GM19452 (cell line): ENCODE data around the gene TSPAN18.

Experiments
- ATAC-seq: cut with Tn5 transposase; IDR thresholded peaks from one replicate; pipeline ENCODE4 v1.9.1; 2021; ENCODE audit not compliant: unreplicated experiment

Gene TSPAN18

DNA sequence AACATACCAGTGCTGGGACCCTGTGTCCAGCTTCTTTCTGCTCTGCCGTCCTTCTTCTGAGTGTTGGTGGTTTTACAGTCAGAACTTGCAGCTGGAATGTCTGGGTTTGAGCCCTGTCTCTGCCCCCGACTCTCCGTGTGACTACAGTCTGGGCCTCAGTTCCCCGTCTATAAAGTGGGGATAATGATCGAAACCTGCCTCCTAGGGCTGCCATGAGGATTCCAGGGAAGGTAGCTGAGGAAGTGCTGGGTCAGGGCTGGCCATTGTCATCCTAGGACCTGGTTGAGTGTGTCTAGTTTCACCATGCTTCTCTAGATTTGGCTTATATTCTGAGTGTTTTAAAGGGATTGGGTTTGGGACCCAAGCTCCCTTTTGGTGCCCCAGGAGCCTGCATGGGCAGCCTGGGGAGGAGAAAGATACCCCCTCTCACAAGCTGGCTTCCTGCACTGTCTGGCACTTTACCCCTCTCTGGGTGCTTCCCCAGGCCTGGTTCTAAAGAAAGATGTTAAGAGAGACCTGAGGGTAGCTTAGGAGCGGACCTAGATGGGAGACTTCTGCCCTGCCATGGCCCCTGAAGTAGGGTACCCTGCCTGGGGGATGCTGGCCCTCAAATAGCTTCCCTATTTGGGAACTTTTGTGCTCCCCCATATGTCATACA lies 49.9 kb downstream of the TSPAN18 start:
- no peak for ATAC-seq

- ATAC-seq: no peak
These were observed 50.7 kb downstream of the TSPAN18 start for GRCh38 chr11:44777209-44778194.

DNA sequence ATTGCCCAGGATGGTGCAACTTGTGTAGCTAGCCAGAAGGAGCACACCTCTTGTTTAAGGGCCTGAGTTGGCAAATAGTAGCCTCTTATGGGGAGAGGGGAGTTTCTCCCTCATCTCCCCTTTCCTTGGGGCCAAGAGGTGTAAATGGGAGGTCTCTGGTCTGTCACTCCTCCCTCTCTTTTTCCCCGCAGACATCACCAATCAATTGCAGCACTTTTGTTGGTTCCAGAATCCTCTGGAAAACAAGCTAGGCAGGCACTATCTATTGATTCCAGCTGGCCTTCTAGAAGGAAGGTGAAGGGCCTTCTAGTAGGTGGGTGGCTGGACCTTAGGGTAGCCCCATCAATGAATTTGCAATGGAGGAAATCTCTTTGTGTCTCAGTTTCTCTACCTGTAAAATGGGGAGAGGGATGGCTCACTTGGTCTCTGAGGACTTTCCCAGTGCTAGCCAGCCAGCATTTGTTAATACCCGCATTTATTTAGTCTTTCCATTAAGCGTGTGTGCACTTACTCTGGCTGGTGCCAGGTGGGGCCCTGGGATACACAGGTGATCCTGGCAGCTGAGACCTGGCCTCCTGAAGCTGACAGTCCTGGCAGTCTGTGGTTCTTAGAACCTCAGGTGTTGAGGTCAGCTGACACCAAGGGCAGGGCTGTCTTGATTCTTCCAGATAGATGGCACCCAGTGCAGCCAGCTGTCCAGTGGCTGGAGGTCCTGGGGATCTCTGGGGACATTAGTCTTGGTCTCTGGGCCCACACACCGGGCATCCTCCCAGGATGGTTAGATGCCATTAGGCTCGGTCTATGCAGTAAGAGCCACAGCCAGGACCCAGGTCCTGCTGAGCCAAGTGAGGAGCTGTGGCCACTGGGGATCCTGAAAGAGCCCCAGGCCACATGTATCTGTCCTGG lies 51.7 kb downstream of the TSPAN18 start:
- ATAC-seq: no peak

- ATAC-seq: no peak
These were observed 53.2 kb downstream of the TSPAN18 start for GRCh38 chr11:44779736-44780520.

- ATAC-seq: no peak
These were observed 54.3 kb downstream of the TSPAN18 start for GRCh38 chr11:44780940-44781631.

DNA sequence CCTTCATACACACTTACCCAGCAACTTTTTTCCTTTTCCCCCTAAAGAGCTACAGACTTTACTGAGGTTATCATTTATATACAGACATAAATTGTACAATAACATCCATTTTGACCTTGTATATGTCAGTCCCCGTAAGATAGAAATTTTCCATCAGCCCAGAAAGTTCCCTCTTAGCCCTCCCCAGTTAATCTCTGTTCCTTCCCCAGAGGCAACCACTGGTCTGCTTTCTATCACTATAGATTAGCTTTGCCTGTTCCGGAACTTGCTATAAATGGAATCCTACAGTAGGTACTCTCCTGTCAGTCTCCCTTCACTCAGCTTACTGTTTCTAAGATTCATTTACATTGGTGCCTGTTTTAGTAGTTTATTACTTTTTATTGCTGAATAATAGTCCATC lies 54.9 kb downstream of the TSPAN18 start:
- ATAC-seq: no peak

GRCh38 chr11:44782478-44782877 lies 55.7 kb downstream of the TSPAN18 start:
- no peak for ATAC-seq

DNA sequence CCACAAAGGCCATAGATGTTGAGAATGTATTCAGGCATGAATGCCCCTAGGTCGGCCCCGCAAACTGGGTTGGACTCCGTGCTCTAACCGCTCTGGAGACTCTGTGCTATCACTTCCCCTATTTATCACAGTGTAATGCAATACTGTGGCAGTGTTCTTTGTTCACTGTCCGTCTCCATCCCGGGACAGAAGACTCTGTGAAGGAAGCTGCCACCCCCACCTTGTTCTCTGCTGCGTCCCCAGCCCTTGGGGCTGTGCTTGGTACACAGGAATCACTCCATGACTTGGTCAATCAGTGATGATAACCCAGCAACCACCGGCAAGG lies 57.6 kb downstream of the TSPAN18 start:
- no peak for ATAC-seq

DNA sequence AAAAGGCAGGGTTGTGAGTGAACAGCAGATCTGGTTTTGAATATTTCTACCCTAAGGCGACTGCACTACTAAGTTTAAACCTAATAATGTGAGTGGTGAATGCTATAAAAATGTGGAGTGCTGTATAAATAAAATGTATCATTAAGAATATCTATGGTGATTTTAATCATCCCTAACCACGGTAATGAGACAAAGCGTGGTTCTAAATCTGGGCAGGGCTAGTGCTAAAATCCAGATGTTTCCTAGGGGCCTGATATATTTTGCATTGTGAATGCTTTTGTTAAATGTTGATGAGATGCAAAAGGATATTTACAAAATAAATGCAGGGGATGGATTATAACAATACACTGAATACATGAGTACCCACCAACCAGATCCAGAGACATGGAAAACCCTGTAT lies 58.1 kb downstream of the TSPAN18 start:
- no peak for ATAC-seq

- no peak for ATAC-seq
These were observed 59.3 kb downstream of the TSPAN18 start for GRCh38 chr11:44785856-44786607.

DNA sequence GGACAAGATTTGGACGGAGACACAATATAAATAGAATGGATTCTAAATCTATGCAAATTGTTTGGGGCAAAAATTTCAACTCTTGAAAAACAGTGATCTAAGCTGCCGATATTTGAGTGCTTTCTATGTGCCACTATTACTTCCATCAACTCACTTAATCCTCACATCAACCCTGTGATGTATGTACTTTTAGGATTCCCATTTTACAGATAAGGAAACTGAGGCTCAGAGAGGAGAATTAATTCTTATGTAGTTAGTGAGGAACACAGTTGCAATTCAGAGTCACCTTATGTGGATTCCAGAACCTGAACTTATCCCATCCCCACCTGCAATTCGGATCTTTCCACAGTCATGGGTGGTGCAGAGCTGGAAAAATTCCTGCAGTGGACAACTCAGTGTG lies 60.3 kb downstream of the TSPAN18 start:
- no peak for ATAC-seq

DNA sequence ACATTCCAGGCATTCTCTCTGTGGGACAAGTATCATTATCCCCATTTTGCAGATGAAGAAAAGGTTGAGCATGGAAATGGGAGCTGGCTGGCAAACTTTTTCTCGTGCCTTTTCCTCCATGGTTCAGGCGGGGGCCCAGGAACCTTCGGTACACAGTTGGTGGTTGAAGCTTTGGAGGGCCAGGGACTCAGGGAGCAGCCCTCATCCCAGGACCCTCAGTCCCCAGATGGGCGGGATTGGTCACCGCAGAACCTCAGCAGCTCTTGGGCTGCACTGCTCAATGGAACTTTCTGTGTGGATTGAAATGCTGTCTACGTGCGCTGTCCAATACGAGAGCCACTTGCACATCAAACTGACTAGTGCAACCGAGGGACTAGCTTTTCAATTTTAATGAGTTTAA lies 61.2 kb downstream of the TSPAN18 start:
- ATAC-seq: no peak

DNA sequence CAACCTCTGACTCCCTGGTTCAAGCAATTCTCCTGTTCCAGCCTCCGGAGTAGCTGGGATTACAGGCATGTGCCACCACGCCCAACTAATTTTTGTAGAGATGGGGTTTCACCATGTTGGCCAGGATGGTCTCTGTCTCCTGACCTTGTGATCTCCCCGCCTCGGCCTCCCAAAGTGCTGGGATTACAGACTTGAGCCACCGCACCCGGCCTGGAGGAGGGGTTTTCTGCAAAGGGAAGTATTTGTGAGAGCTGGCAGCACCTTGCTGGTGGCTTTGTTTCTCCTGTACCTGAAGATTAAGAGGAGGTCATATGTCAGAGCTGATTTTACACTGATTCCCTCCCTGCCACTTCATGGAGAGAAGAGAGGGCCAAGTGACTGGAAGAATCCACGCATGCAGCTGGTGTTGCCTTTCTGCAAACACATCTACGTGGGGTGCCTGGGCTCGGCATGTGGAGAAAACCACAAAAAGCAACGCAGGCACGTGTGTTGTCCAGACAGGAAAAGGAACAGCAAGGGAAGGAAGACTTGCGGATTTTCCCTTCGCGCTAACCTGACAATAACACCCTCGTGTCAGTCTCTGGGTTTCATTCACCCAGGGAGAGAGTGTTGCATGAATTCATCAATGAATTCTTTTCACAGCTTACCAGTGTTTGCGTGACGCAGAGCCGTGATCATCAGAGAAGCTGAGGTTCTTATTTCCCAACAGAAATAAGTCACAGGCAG lies 61.9 kb downstream of the TSPAN18 start:
- ATAC-seq: no peak

GRCh38 chr11:44789496-44789895 lies 62.7 kb downstream of the TSPAN18 start:
- ATAC-seq: no peak

- no peak for ATAC-seq
These were observed 63.4 kb downstream of the TSPAN18 start for GRCh38 chr11:44790211-44790610.

- ATAC-seq: no peak
These were observed 64.7 kb downstream of the TSPAN18 start for GRCh38 chr11:44791316-44791925.

- no peak for ATAC-seq
These were observed 65.4 kb downstream of the TSPAN18 start for GRCh38 chr11:44792171-44792570.
